ENCODE data around the gene BANK1.

BANK1 gene

GRCh38 chr4:102037566-102037965, 247.0 kb downstream of the BANK1 start:
- DNase-seq: no peak

DNA sequence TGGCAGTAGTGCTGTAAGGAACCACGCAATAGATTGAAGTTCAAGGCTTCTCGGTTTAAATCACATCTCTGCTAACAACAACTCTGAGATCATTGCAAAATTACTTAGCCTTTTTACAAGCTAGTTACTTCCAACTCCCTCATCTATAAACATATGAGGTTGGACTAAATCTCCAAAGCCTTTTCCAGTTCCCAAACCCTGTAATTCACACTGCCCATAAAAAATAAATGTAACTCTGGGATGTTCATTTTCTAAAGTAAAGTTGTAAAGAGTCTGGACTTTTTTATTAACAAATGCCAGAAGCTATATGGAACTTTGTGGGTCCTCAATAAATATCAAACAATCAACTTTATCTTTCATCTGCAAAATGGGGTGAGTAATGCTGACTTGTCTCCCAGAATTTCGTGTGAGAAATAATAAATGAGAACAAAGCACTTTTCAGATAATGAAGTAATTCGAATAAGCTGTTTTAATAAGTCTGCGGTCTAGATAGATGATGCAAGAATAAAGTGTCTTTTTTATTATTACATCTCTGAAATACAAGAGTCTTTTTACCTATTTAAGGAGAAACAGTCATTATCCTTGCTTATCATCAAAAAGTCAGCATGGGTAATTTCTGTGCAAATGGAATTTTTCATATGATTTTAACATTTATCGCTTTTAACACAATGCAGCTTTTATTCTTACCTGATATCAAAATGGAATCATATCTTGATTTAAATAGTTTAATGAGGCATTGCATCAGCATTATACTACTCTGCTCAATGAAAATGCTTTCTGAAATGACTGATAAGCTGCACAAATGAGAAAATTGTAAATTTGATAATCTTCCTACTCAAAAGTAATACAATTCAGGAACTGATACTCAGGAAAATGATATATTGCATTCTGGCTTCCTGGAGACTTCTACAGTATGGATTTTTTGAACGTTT, 252.6 kb downstream of the BANK1 start:
- no peak for DNase-seq

DNA sequence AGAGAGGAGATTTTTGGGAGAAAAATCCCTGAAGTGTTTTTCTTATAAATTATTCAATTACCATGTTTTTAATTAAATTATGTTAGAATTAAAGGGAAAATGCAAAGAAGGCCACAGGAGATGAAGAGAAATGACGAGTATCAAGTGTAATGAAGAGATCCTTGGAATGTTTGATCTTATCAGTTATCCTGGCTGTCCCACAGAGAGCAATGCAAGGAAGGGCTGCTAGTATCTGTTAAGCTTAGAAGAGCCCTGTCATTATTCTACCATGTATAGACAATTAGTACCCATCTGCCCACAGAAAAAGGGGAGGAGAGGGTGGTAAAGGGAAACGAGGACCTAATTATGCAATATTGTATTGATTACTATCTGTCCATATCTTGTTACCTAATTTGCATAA, 257.1 kb downstream of the BANK1 start:
- DNase-seq: peak; percentile 13

DNA sequence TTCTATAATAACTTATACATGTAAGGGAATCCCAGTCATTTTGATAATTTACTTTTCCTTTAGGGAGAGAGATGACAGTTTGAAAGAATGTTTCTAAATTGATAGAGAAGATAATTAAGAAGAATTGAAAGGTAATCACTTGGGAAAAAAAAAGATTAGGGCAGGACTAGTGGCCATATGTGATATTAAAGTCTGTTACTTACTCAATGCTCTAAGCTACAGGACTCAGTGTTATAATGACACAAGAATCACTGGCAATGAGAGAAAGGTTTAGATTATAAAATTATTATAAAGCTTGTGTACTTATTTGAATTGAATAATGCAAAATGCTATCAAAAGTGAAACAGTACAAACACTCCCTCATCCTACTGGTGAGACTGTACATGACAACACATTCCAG, 265.3 kb downstream of the BANK1 start:
- DNase-seq: no peak

DNA sequence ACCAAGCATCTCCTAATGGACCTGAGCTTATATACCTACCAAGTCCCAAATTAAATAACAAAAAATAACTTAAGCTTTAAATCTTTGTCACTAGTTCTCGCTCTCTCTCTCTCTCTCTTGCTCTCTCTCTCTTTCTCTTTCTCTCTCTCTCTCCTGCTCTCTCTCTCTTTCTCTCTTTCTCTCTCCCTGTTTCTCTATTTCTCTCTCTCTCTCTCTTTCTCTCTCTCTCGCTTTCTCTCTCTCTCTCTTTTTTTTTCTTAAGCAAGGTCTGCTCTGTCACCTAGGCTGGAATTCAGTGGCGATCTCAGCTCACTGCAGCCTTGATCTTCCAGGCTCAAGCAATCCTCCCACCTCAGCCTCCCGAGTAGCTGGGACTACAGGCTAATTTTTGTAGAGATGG, 266.6 kb downstream of the BANK1 start:
- DNase-seq: no peak

- DNase-seq: no peak
These were observed 270.6 kb downstream of the BANK1 start for GRCh38 chr4:102061133-102061532.

GRCh38 chr4:102064747-102065442, 274.4 kb downstream of the BANK1 start:
- DNase-seq: no peak

DNA sequence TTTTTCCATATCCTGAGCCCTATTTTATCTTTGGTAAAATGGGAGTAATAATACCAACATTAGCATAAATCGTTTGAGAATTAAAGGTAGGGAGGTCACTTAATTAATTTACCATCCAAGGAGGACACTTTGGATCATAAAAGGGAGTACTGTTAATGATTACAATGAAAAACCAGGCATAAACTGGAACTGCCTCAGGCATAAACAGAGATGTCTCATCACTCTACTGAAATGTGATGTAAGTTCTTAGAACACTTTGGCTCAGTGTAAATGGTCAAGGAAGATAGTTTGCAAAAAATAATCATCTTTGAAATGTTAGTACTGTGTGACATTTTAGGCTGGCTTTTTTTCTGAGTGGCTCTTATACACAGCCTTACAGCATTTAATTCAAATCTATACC, 286.1 kb downstream of the BANK1 start:
- DNase-seq: no peak

GRCh38 chr4:102080184-102080583, 289.7 kb downstream of the BANK1 start:
- no peak for DNase-seq

GRCh38 chr4:102089850-102090621, 299.5 kb downstream of the BANK1 start:
- no peak for DNase-seq

- DNase-seq: no peak
These were observed 301.1 kb downstream of the BANK1 start for GRCh38 chr4:102091656-102092055.

- peak; percentile 4 for DNase-seq
These were observed 304.0 kb downstream of the BANK1 start for GRCh38 chr4:102094481-102094880.

DNA sequence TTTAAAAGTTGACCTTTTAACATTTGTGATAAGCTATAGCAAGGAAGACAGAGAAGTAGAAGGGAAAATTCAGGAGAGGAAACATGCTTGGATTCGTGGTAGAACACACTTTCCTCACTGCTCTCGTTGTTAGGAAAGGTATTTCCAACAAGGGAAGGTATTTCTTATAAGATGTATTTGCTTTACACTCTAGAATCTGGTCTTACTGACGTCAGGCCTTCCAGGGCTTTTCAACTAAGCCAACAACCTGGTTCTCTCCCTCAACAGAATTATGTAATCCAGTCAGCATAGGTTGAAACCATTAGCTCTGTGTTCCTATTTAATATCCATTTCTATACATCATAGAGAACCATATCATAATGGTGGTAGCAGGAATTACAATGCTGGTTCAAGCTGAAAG, 312.8 kb downstream of the BANK1 start:
- DNase-seq: no peak

DNA sequence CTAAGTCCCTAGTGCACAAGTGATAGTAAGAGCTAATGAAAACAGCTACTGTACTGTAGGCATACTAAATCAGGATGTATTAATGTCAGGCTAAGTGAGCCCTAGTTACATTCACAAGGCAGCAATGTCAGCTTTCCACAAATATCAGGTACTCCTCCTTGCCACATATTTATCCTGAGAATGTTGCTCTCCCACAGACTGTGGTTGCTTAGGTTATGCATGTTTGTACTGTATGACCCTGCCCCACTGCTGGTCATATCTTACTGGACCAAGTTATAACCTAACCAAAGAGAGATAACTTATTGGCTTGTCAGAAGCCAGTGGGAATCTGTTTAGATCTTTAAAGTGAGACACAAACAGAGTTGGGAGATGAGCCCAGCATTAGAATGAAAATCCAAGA, 313.7 kb downstream of the BANK1 start:
- no peak for DNase-seq

- DNase-seq: no peak
These were observed 315.5 kb downstream of the BANK1 start for GRCh38 chr4:102105983-102106382.

DNA sequence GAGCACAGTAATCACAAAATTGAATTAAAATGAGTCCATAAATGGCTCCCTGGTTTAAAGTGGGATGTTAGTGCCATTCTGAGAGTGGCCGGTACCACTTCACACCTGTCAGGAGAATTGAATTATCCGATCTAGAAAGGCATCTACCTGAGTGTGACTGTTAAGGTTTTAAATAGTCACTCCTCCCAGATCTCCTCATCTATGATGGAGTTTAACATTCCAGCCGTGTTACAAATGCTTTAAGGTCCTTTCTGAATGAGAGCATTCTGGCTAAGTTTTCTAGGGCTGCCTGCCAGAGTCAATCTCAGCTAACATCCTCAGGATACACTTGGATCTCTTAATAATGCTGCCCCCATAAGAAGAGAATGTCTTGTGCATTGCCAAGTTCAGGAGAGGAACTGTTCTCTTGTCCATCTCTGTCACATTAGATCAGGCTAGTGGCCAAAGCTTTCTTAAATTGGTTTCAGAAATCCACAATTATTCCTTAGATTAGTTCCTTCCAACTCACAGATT, 323.6 kb downstream of the BANK1 start:
- no peak for DNase-seq

- no peak for DNase-seq
These were observed 325.6 kb downstream of the BANK1 start for GRCh38 chr4:102116121-102116520.

GRCh38 chr4:102120846-102121245, 330.3 kb downstream of the BANK1 start:
- DNase-seq: no peak

Measured in NCI-H69 (cell line).